GM18861 (cell line): ENCODE data around the gene HSCB.
"Not testable (repeated sequence)": the region's sequence is repeated elsewhere in the genome, so short reads cannot be mapped to it uniquely, and the experiment has no call there.

ENCODE experiments used
- ATAC-seq: cut with Tn5 transposase; IDR thresholded peaks from one replicate; pipeline ENCODE4 v1.9.1; 2021; ENCODE audit not compliant: unreplicated experiment

Gene HSCB

GRCh38 chr22:28783786-28784671 lies 42.2 kb downstream of the HSCB start:
- no peak for ATAC-seq

GRCh38 chr22:28788601-28789000 lies 46.8 kb downstream of the HSCB start:
- no peak for ATAC-seq

- ATAC-seq, result no peak
Measured at GRCh38 chr22:28791124-28791523, 49.3 kb downstream of the HSCB start.

GRCh38 chr22:28791841-28792490 lies 50.1 kb downstream of the HSCB start:
- ATAC-seq, result peak; percentile 48

GRCh38 chr22:28792491-28793383 lies 50.9 kb downstream of the HSCB start:
- ATAC-seq, result peak; percentile 15

GRCh38 chr22:28793976-28794584 lies 52.2 kb downstream of the HSCB start:
- no peak for ATAC-seq

GRCh38 chr22:28795071-28795693 lies 53.3 kb downstream of the HSCB start:
- ATAC-seq, result no peak

GRCh38 chr22:28795932-28796856 lies 54.4 kb downstream of the HSCB start:
- no peak for ATAC-seq

- no peak for ATAC-seq
Measured at GRCh38 chr22:28798810-28799605, 57.2 kb downstream of the HSCB start.

GRCh38 chr22:28799606-28800307 lies 57.9 kb downstream of the HSCB start:
- peak; percentile 4 for ATAC-seq

GRCh38 chr22:28800308-28801041 lies 58.6 kb downstream of the HSCB start, which contains the start of gene XBP1:
TSS of gene XBP1 (minus strand) at chr22:28800569.
- ATAC-seq, result peak; percentile 66

GRCh38 chr22:28801845-28802594 lies 60.2 kb downstream of the HSCB start:
- no peak for ATAC-seq

- no peak for ATAC-seq
Measured at GRCh38 chr22:28802595-28803123, 60.8 kb downstream of the HSCB start.

GRCh38 chr22:28805426-28805825 lies 63.6 kb downstream of the HSCB start:
- not testable (repeated sequence) for ATAC-seq
